HEK293 (cell line): ENCODE results near the gene RANBP1.

Experiments
- HOXA7 ChIP-seq: sonication (generic); formaldehyde crosslinking; IDR thresholded peaks from 2 replicates; pipeline ENCODE4 v1.8.1; 2022; ENCODE audit warnings: missing genetic modification reagents, borderline replicate concordance
- MEIS1 ChIP-seq: sonication (generic); formaldehyde crosslinking; IDR thresholded peaks from 2 replicates; pipeline ENCODE4 v1.8.1; 2022; ENCODE audit warnings: missing genetic modification reagents, mild to moderate bottlenecking, borderline replicate concordance
- SCRT1 ChIP-seq: fragments of 450-650 bp; formaldehyde crosslinking; IDR thresholded peaks from 2 replicates; pipeline ENCODE4 v1.5.1; 2016; ENCODE audit warnings: missing biosample characterization, missing genetic modification characterization, borderline replicate concordance
- SP7 ChIP-seq: fragments of 450-650 bp; formaldehyde crosslinking; IDR thresholded peaks from 2 replicates; pipeline ENCODE4 v1.5.1; 2016; ENCODE audit warnings: missing biosample characterization, missing genetic modification characterization
- TRIM28 ChIP-seq: IDR thresholded peaks from 2 replicates; pipeline ENCODE4 v1.6.1; 2011; ENCODE audit warnings: low read length, control low read depth, borderline replicate concordance
- ZBTB8A ChIP-seq: fragments of 450-650 bp; formaldehyde crosslinking; IDR thresholded peaks from 2 replicates; pipeline ENCODE4 v1.5.1; 2016; ENCODE audit warnings: missing biosample characterization, missing genetic modification characterization
- ZXDB ChIP-seq: fragments of 450-650 bp; formaldehyde crosslinking; IDR thresholded peaks from 2 replicates; pipeline ENCODE4 v1.5.1; 2016; ENCODE audit warnings: missing biosample characterization, missing genetic modification characterization
- TF ChIP-seq, protein P1 (sequence below): fragments of 450-650 bp; formaldehyde crosslinking; IDR thresholded peaks from 2 replicates; pipeline ENCODE4 v1.5.1; 2016; ENCODE audit warnings: missing biosample characterization, missing genetic modification characterization
- TF ChIP-seq, protein P2 (sequence below): fragments of 450-650 bp; IDR thresholded peaks from 2 replicates; pipeline ENCODE4 v1.5.1; 2018; ENCODE audit warnings: missing biosample characterization, missing genetic modification characterization
- TF ChIP-seq, protein P3 (sequence below): fragments of 450-650 bp; formaldehyde crosslinking; IDR thresholded peaks from 2 replicates; pipeline ENCODE4 v1.5.0; 2017; ENCODE audit warnings: missing biosample characterization, missing genetic modification characterization, borderline replicate concordance

DNA sequence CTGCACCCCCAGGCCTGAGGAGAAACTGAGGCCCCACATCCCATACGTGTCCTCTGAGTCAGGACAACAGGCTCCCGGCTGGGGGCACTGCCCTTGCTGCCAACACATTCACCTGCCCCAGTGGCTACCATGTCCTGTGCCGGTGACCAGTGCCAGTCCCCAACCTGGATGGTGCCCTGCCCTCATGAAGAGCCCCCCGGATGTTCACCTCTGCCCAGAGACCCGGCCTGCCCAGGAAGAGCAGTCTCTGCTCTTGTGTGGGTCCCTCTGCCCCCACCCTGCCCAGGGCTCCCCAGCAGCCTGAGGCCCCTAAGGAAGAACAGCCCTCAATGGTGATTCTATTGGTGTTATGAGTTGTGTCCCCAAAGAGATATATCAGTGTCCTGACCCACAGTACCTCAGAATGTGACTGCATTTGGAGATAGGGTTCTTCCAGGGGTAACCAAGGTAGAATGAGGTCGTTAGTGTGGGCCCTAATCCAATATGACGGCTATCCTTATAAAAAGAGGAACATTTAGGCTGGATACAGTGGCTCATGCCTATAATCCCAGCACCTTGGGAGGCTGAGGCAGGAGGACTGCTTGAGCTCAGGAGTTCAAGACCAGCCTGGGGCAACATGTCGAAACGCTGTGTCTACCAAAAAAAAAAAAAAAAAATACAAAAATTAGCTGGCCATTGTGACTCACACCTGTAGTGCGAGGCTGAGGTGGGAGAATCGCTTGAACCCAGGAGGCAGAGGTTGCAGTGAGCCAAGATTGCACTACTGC lies 49.1 kb upstream of the RANBP1 start:
- TF ChIP-seq, protein P1, sequence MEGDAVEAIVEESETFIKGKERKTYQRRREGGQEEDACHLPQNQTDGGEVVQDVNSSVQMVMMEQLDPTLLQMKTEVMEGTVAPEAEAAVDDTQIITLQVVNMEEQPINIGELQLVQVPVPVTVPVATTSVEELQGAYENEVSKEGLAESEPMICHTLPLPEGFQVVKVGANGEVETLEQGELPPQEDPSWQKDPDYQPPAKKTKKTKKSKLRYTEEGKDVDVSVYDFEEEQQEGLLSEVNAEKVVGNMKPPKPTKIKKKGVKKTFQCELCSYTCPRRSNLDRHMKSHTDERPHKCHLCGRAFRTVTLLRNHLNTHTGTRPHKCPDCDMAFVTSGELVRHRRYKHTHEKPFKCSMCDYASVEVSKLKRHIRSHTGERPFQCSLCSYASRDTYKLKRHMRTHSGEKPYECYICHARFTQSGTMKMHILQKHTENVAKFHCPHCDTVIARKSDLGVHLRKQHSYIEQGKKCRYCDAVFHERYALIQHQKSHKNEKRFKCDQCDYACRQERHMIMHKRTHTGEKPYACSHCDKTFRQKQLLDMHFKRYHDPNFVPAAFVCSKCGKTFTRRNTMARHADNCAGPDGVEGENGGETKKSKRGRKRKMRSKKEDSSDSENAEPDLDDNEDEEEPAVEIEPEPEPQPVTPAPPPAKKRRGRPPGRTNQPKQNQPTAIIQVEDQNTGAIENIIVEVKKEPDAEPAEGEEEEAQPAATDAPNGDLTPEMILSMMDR (tag by site-specific recombination) = no peak
- TF ChIP-seq, protein P2, sequence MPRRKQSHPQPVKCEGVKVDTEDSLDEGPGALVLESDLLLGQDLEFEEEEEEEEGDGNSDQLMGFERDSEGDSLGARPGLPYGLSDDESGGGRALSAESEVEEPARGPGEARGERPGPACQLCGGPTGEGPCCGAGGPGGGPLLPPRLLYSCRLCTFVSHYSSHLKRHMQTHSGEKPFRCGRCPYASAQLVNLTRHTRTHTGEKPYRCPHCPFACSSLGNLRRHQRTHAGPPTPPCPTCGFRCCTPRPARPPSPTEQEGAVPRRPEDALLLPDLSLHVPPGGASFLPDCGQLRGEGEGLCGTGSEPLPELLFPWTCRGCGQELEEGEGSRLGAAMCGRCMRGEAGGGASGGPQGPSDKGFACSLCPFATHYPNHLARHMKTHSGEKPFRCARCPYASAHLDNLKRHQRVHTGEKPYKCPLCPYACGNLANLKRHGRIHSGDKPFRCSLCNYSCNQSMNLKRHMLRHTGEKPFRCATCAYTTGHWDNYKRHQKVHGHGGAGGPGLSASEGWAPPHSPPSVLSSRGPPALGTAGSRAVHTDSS (tag by site-specific recombination) = no peak
- no peak for TF ChIP-seq MEIS1 (CRISPR knock-in tag)
- TF ChIP-seq ZXDB (tag by site-specific recombination) = no peak
- no peak for TF ChIP-seq HOXA7 (CRISPR knock-in tag)
- no peak for TF ChIP-seq TRIM28
- no peak for TF ChIP-seq SP7
- TF ChIP-seq, protein P3, sequence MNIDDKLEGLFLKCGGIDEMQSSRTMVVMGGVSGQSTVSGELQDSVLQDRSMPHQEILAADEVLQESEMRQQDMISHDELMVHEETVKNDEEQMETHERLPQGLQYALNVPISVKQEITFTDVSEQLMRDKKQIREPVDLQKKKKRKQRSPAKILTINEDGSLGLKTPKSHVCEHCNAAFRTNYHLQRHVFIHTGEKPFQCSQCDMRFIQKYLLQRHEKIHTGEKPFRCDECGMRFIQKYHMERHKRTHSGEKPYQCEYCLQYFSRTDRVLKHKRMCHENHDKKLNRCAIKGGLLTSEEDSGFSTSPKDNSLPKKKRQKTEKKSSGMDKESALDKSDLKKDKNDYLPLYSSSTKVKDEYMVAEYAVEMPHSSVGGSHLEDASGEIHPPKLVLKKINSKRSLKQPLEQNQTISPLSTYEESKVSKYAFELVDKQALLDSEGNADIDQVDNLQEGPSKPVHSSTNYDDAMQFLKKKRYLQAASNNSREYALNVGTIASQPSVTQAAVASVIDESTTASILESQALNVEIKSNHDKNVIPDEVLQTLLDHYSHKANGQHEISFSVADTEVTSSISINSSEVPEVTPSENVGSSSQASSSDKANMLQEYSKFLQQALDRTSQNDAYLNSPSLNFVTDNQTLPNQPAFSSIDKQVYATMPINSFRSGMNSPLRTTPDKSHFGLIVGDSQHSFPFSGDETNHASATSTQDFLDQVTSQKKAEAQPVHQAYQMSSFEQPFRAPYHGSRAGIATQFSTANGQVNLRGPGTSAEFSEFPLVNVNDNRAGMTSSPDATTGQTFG (tag by site-specific recombination) = no peak
- TF ChIP-seq SCRT1 (tag by site-specific recombination) = no peak
- no peak for TF ChIP-seq ZBTB8A (tag by site-specific recombination)
